ENCODE measurements around the gene BAG3. TPM values are rescaled to one million over a fixed set of nuclear protein-coding genes. Genes with fewer than 3 reads are reported as not detected.

The BAG3 gene
- total and polyA plus RNA-seq, 5 donors from 2014 or later, result 6.7 to 38.2 (median 8.0) TPM

DNA sequence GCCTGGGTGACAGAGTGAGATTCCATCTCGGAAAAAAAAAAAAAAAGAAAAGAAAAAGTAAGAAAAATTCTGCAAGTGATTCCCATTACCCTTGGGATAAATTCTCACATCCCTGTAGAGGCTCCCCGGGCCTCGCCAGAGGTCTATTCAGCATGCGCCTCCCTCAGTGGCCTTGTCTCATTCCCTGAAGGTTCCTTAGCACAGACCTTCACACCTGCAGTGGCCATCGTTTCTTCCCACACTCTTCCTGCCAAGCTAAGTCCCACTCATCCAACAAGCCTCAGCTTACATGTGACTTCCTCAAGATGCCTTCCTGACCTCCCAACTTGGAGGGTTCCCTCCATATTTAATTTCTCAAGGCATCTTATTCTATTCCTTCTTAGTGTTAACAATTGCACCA is 20.9 kb upstream of the BAG3 start:
- no peaks in the 10 kb centered on the region for H3K4me1 ChIP-seq (ENCODE audit: control insufficient read depth, insufficient read depth, low read length, poor library complexity, severe bottlenecking)
- no peak for DNase-seq
- Mint-ChIP-seq H3K4me3 (no peak overlapping the region), H3K27ac (no peak overlapping the region), H3K27me3 (peaks cover 8% of the 10 kb centered on the region), H3K9me3 (peaks cover 0 to 1% (median 0%) of the 10 kb centered on the region in 7 donors), H3K4me1 (no peaks in the 10 kb centered on the region), H3K36me3 (no peaks in the 10 kb centered on the region)
- H3K36me3 ChIP-seq (ENCODE audit: control insufficient read depth, insufficient read depth, low read length), result no peaks in the 10 kb centered on the region
- no peaks in the 10 kb centered on the region for H3K27me3 ChIP-seq (ENCODE audit: control insufficient read depth, insufficient read depth, low read length)
- no peak overlapping the region for H3K27ac ChIP-seq (ENCODE audit: insufficient read depth, low read length, poor library complexity, severe bottlenecking)
- no peak overlapping the region for H3K4me3 ChIP-seq (ENCODE audit: low read depth, low read length)
- ATAC-seq (ENCODE audit: low read depth in 2 of 2), result no peak
- no peaks in the 10 kb centered on the region for H3K9me3 ChIP-seq (ENCODE audit: control insufficient read depth in 2 of 2, low read length in 2 of 2)

DNA sequence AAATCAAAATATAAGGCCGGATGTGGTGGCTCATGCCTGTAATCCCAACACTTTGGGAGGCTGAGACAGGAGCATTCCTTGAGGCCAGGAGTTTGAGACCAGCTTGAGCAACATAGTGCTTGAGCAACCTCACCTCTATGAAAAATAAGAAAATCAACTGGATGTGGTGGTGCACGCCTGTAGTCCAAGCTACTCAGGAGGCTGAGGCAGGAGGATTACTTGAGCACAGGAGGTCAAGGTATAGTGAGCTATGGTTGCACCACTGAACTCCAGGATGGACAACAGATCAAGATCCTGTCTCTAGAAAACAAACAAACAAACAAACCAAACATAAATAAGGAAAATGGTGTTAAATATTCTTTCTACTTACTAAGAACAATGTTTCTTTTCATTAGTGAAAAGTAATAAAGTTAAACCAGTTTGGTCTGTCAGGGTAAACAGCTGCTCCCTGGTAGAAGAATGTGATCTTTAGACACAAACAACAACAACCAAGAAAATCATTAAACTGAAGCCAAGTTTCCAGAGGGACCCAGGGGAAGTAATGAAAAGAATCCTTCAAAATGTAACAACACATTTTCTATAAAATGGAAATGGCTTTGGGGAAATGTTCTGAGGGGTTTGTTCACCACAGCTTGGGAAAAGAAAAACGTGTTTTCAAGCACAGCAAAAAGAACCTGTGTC is 17.5 kb upstream of the BAG3 start:
- H3K27me3 ChIP-seq (ENCODE audit: control insufficient read depth, insufficient read depth, low read length), result no peaks in the 10 kb centered on the region
- H3K9me3 ChIP-seq (ENCODE audit: control insufficient read depth in 2 of 2, low read length in 2 of 2), result no peaks in the 10 kb centered on the region
- no peaks in the 10 kb centered on the region for H3K36me3 ChIP-seq (ENCODE audit: control insufficient read depth, insufficient read depth, low read length)
- H3K36me3 Mint-ChIP-seq, result no peaks in the 10 kb centered on the region
- H3K4me1 ChIP-seq (ENCODE audit: control insufficient read depth, insufficient read depth, low read length, poor library complexity, severe bottlenecking), result no peaks in the 10 kb centered on the region
- no peak overlapping the region for H3K4me3 ChIP-seq (ENCODE audit: low read depth, low read length)
- H3K9me3 Mint-ChIP-seq, result no peaks in the 10 kb centered on the region
- peaks cover 11% of the 10 kb centered on the region for H3K27me3 Mint-ChIP-seq
- H3K4me3 Mint-ChIP-seq, result no peak overlapping the region
- H3K27ac Mint-ChIP-seq, result peak overlapping the region in 1 of 3 donors; percentile 53
- no peak for DNase-seq
- no peaks in the 10 kb centered on the region for H3K4me1 Mint-ChIP-seq
- no peak overlapping the region for H3K27ac ChIP-seq (ENCODE audit: insufficient read depth, low read length, poor library complexity, severe bottlenecking)
- ATAC-seq (ENCODE audit: low read depth in 2 of 2), result no peak

DNA sequence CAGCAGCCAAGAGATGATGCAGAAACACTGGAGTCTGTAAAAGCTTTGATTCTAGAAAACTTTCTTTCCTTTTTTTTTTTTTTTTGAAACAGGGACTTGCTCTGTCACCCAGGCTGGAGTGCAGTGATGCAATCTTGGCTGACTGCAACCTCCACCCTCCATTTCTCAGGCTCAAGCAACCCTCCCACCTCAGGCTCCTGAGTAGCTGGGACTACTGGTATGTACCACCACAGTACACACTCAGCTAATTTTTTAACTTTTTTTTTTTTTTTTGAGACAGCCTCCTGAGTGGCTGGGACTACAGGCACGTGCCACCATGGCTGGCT is 17.0 kb upstream of the BAG3 start:
- H3K36me3 ChIP-seq (ENCODE audit: control insufficient read depth, insufficient read depth, low read length), result no peaks in the 10 kb centered on the region
- H3K9me3 ChIP-seq (ENCODE audit: control insufficient read depth in 2 of 2, low read length in 2 of 2), result no peaks in the 10 kb centered on the region
- Mint-ChIP-seq H3K27ac (no peak overlapping the region), H3K9me3 (no peaks in the 10 kb centered on the region), H3K27me3 (peaks cover 11% of the 10 kb centered on the region), H3K4me1 (no peaks in the 10 kb centered on the region), H3K36me3 (no peaks in the 10 kb centered on the region), H3K4me3 (no peak overlapping the region)
- H3K27ac ChIP-seq (ENCODE audit: insufficient read depth, low read length, poor library complexity, severe bottlenecking), result no peak overlapping the region
- H3K4me3 ChIP-seq (ENCODE audit: low read depth, low read length), result no peak overlapping the region
- ATAC-seq (ENCODE audit: low read depth in 2 of 2), result no peak
- H3K27me3 ChIP-seq (ENCODE audit: control insufficient read depth, insufficient read depth, low read length), result no peaks in the 10 kb centered on the region
- H3K4me1 ChIP-seq (ENCODE audit: control insufficient read depth, insufficient read depth, low read length, poor library complexity, severe bottlenecking), result no peaks in the 10 kb centered on the region
- no peak for DNase-seq

DNA sequence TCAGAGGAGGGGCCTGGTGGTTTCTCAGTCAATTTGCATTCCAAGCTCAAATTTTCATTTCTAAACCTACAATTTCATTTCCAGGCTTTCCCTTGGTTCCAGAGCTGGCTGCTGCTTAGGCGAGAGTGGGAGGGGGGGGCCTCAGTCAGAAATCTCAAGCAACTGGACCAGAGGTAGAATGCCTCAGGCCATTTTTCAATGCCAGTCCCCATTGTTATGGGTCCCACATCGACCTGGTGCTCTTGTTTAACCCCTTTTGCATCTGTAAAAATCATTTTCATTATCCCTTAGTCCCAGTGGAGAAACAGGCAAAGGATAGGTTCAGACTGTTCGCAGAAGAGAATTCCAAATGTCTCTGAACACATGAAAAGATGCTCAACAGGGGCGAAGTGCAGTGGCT is 13.5 kb upstream of the BAG3 start:
- Mint-ChIP-seq H3K27me3 (peaks cover 20% of the 10 kb centered on the region), H3K9me3 (no peaks in the 10 kb centered on the region), H3K4me3 (no peak overlapping the region), H3K36me3 (no peaks in the 10 kb centered on the region), H3K4me1 (peaks cover 2 to 14% (median 5%) of the 10 kb centered on the region in 4 donors), H3K27ac (peak overlapping the region in 1 of 3 donors; percentile 27)
- ATAC-seq (ENCODE audit: low read depth in 2 of 2), result no peak
- Histone ChIP-seq H3K36me3 (ENCODE audit: control insufficient read depth, insufficient read depth, low read length) (no peaks in the 10 kb centered on the region), H3K4me1 (ENCODE audit: control insufficient read depth, insufficient read depth, low read length, poor library complexity, severe bottlenecking) (peaks cover 8% of the 10 kb centered on the region), H3K4me3 (ENCODE audit: low read depth, low read length) (no peak overlapping the region), H3K27me3 (ENCODE audit: control insufficient read depth, insufficient read depth, low read length) (no peaks in the 10 kb centered on the region), H3K27ac (ENCODE audit: insufficient read depth, low read length, poor library complexity, severe bottlenecking) (no peak overlapping the region), H3K9me3 (ENCODE audit: control insufficient read depth in 2 of 2, low read length in 2 of 2) (no peaks in the 10 kb centered on the region)
- DNase-seq, result no peak

DNA sequence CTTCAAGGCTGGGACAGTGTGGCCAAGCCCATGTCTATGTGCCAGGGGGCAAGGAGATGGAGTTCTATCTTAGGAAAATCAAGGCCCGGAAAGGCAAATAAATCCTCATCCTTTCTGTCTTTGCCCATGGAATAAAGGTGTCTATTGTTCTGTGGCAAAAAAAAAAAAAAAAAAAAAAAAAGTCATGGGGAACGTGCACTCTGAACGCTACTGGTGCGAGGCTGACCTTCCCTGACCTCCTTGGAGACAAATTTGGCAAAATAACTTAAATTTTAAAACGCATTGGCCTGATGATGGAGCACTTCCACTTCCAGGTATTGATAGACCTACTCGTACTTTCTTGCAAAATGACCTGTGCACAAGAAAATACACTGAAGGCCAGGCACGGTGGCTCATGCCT is 12.2 kb upstream of the BAG3 start:
- ATAC-seq (ENCODE audit: low read depth in 2 of 2) (no peak), DNase-seq (no peak)
- H3K9me3 ChIP-seq (ENCODE audit: control insufficient read depth in 2 of 2, low read length in 2 of 2), result no peaks in the 10 kb centered on the region
- no peaks in the 10 kb centered on the region for H3K36me3 ChIP-seq (ENCODE audit: control insufficient read depth, insufficient read depth, low read length)
- Mint-ChIP-seq H3K27me3 (peaks cover 16% of the 10 kb centered on the region), H3K4me1 (peaks cover 6 to 23% (median 12%) of the 10 kb centered on the region in 4 donors), H3K36me3 (no peaks in the 10 kb centered on the region), H3K9me3 (no peaks in the 10 kb centered on the region), H3K27ac (no peak overlapping the region), H3K4me3 (no peak overlapping the region)
- no peaks in the 10 kb centered on the region for H3K27me3 ChIP-seq (ENCODE audit: control insufficient read depth, insufficient read depth, low read length)
- no peak overlapping the region for H3K4me3 ChIP-seq (ENCODE audit: low read depth, low read length)
- peaks cover 14% of the 10 kb centered on the region for H3K4me1 ChIP-seq (ENCODE audit: control insufficient read depth, insufficient read depth, low read length, poor library complexity, severe bottlenecking)
- H3K27ac ChIP-seq (ENCODE audit: insufficient read depth, low read length, poor library complexity, severe bottlenecking), result no peak overlapping the region

DNA sequence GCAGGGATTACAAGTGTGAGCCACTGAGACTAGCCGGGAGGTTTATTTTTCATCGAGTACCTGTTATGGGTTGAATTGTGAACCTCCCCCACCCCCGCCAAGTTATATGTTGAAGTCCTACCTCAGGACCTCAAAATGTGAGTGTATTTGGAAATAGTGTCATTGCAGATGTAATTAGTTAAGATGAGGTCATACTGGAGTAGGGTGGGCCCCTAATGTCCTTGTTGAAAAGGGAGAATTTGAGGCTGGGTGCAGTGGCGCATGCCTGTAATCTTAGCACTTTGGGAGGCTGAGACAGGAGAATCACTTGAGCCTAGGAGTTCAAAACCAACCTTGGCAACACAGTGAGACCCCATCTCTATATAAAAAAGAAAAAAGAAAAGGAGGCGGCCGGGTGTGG is 10.8 kb upstream of the BAG3 start:
- H3K36me3 Mint-ChIP-seq, result no peaks in the 10 kb centered on the region
- H3K27me3 Mint-ChIP-seq, result peaks cover 11% of the 10 kb centered on the region
- H3K27ac Mint-ChIP-seq, result no peak overlapping the region
- Histone ChIP-seq H3K4me1 (ENCODE audit: control insufficient read depth, insufficient read depth, low read length, poor library complexity, severe bottlenecking) (peaks cover 14% of the 10 kb centered on the region), H3K9me3 (ENCODE audit: control insufficient read depth in 2 of 2, low read length in 2 of 2) (peaks cover 0 to 7% of the 10 kb centered on the region in 2 experiments), H3K27me3 (ENCODE audit: control insufficient read depth, insufficient read depth, low read length) (no peaks in the 10 kb centered on the region), H3K27ac (ENCODE audit: insufficient read depth, low read length, poor library complexity, severe bottlenecking) (no peak overlapping the region), H3K4me3 (ENCODE audit: low read depth, low read length) (no peak overlapping the region), H3K36me3 (ENCODE audit: control insufficient read depth, insufficient read depth, low read length) (no peaks in the 10 kb centered on the region)
- peaks cover 6 to 23% (median 12%) of the 10 kb centered on the region in 4 donors for H3K4me1 Mint-ChIP-seq
- no peak overlapping the region for H3K4me3 Mint-ChIP-seq
- H3K9me3 Mint-ChIP-seq, result no peaks in the 10 kb centered on the region
- ATAC-seq (ENCODE audit: low read depth in 2 of 2) (no peak), DNase-seq (no peak)

DNA sequence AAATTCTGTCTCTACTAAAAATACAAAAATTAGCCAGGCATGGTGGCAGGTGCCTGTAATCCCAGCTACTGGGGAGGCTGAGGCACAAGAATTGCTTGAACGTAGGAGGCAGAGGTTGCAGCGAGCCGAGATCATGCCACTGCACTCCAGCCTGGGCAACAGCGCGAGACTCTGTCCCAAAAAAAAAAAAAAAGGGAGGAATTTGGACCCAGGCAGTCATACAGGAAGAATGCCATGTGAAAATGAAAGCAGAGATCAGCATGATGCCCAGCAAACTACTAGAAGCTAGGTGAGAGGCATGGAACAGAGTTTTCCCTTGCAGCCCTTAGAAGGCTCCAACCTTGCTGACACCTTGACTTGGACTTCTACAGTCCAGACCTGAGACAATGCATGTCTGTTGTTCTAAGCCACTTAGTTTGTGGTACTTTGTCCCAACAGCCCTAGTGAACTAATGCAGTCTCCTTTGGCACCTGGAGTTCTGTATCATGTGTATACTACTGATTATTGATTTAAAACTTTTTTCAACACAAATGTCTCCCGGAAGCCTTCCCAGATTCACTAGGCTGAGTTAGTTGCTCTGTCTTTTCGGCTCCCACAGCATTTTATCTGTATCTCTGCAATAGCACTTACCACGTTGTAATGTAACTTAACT is 10.2 kb upstream of the BAG3 start:
- ATAC-seq (ENCODE audit: low read depth in 2 of 2) (no peak), DNase-seq (no peak)
- Histone ChIP-seq H3K9me3 (ENCODE audit: control insufficient read depth in 2 of 2, low read length in 2 of 2) (peaks cover 0 to 7% of the 10 kb centered on the region in 2 experiments), H3K27me3 (ENCODE audit: control insufficient read depth, insufficient read depth, low read length) (no peaks in the 10 kb centered on the region), H3K27ac (ENCODE audit: insufficient read depth, low read length, poor library complexity, severe bottlenecking) (no peak overlapping the region), H3K4me3 (ENCODE audit: low read depth, low read length) (no peak overlapping the region), H3K36me3 (ENCODE audit: control insufficient read depth, insufficient read depth, low read length) (no peaks in the 10 kb centered on the region), H3K4me1 (ENCODE audit: control insufficient read depth, insufficient read depth, low read length, poor library complexity, severe bottlenecking) (peaks cover 14% of the 10 kb centered on the region)
- Mint-ChIP-seq H3K4me1 (peaks cover 6 to 23% (median 12%) of the 10 kb centered on the region in 4 donors), H3K27me3 (peaks cover 9% of the 10 kb centered on the region), H3K9me3 (no peaks in the 10 kb centered on the region), H3K36me3 (no peaks in the 10 kb centered on the region), H3K27ac (no peak overlapping the region), H3K4me3 (no peak overlapping the region)

Measured in CD4-positive, CD25-positive, alpha-beta regulatory T cell (primary cell).